GM15510 (cell line): ENCODE results near the gene CCM2.

Experiments
- POLR2A ChIP-seq: IDR thresholded peaks from 3 replicates; pipeline ENCODE4 v1.6.1; 2011; ENCODE audit warnings: borderline replicate concordance; ENCODE audit not compliant: insufficient read length; ENCODE audit errors: extremely low read depth

Gene CCM2

DNA sequence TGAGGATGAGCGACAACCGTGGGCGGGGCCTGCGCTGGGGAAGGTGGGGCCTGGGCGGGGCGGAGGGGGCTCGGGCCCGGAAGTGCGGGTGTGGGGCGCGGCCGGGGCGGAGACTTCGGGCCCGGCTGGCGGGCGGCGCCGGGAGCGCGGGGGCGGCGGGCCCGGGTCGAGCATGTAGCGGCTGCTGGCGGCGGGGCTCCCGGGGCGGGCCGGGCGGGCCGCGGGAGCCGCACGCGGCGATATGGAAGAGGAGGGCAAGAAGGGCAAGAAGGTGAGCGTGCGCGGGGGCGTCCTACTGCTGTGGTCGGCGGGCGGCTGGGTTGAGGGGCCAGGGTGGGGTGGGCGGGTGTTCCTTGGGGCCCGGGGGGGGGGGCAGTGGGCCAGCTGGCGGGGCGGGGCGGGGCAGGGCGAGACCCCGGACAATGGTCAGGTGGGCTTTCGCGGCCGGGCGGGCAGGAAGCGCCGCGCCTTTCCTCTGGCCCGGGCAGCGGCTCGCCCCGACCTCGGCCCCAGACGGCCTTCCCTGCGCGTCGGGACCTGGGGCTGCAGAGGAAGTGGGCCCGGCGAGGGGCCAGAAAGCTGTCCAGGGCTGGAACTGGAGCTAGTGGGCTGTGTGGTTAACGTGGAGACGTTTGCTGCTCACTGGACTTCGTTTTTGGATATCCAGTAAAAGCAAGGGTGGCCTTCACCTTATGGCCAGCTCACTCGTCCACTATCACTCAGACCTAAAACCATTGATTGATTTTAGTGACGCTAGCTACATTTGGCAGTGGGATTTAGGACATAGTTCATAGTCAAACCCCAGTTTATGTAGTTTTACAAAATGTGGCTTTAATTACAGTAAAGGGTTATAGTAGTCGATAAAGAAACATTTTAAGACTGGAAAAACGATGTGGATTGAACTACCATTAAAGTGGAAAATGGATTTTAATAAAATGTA is at the start of gene CCM2:
CCM2 (plus strand) TSS at position 109 of the 940 bp plus-strand sequence; CDS start at position 242, 133 bp downstream.
- TF ChIP-seq POLR2A: peak; percentile 38

DNA sequence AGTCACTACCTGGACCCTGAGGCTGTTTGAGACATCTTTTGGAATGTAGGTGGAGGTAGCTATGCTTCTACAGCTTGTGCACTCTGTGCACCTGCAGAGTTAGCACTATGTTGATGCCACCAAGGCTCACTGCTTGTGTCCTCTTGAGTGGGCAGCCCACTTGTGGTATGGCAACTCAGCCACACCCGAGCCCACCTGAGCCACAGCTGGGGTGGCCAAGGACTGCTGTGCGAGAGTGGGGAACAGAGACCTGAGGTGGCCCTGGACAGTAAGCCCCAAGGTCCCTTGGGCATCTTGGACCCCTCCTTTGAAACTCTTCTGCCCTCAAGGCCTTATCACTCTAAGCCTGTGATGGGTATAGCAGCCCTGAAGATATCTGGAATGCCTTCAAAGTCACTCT is 46.8 kb upstream of the CCM2 start:
- no peak for TF ChIP-seq POLR2A

DNA sequence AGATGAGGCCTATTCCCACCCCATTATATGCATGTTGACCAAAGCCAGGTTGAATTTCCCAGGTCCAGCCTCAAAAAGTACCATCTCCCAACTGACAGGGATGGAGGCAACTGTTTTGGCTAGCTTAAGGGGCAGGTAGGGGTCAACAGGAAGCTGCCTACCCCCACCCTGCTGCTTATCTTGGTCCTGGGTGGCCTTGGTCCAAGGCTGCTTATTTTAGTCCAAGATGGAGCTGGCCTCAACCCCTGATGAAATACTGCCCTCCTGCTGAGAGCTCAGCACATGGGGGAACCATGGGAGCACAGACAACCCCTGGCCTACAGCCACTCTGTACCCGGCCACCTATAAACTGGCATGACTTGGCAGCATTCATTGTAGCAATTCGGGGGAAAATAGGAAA is 44.3 kb upstream of the CCM2 start:
- no peak for TF ChIP-seq POLR2A

DNA sequence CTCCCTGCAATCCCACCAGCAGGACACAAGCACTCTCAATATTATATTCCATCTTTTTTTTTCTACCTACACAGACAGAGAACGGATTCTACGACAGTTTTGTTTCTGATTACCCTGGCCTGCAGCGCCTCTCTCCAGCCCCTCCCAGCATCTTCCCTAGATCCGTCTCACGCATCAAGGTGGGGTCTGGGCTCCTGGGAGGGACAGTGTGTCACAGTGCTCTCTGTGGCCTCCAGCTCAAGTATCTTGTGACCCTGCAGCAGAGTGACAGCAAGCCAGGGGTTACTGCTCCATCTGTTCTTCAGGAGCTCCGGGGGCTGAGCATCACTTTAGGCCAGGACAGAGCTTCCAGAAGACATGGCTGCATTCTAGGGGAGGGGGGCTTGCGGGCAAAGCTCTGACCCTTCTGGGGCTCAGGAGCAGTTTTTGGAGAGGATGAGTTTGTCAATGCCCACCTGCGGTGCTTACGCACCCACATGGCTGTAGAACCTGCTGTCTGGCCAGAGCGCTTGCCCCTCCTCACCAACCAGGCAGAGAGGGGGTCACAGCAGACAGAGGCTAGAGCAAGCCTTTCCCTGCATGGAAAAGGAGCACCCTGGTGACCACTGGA is 43.7 kb upstream of the CCM2 start:
- no peak for TF ChIP-seq POLR2A

DNA sequence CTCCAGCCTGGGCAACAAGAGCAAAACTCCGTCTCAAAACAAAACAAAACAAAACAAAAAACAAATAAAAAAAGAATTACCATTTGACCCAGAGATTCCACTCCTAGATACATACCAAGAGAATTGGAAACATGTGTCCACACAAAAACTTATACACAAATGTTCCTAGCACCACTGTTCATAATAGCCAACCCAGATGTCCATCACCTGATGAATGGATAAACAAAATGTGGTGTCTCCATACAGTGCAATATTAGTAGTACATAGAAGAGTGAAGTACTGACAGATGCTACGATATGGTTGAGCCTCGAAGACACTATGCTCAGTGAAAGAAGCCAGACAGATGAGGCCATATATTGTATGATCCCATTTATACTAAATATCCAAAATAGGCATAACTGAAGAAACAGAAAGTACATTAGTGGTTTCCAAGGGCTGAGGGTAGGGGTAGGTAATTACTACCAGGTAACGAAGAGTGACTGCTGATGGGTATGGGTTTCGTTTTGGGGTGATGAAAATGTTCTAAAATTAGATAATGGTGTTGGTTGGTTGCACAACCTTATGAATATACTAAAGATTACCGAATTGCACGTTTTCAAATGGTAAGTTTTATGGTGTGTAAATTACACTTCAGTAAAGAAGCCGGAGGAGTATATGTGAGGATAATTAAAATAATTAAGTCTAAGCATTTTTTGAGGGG is 41.2 kb upstream of the CCM2 start:
- no peak for TF ChIP-seq POLR2A

DNA sequence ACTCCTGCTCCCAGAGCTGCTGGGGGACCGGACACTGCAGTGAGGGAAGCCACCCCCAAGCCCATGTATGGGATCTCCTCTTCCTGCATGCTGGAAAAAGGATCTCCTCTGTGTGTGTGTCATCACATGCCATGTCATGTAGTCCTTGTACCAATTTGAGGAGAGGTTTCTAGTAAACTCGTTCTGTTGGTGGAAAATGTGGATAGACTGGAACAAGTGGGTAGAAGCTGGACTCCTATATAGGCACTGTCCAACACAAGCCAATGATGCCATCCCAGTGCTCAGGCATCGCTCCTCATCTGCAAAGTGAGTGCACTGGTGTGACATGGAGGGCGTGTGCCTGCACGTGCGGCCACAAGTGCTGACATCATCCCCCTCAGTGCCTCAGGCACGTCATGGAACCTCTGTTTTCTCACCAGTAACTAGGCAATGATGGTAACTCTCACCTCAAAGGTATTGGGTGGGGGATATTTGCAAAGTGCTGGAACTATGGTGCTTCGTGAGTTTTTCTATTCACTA is 40.5 kb upstream of the CCM2 start:
- TF ChIP-seq POLR2A: peak; percentile 32

DNA sequence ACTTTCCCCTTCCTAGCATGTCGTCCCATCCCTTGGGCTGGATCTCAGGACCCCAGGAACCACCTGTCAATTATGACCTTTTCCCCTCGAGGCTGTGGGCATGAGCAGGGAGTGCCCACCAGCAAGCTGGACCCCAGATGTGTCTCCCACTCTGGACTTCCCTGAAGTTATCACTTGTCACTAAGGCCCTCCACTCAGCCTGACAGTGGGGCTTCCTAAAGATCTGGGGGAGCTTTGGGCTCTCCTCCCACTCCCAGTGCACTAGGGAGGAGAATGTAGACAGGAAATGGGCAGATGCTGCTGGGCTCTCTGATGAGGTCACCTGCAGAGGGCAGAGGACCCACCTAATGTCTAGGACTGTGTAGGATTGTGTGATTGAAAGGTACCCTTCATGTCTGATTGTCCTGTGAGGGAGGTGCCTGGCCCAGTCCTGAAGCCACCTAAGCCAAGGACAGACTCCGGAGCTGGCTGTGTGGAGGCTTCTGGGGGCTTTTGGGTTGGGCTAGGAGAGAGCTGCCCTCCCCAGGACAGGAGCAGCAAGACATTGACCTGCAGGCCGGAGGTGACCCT is 39.9 kb upstream of the CCM2 start:
- no peak for TF ChIP-seq POLR2A

DNA sequence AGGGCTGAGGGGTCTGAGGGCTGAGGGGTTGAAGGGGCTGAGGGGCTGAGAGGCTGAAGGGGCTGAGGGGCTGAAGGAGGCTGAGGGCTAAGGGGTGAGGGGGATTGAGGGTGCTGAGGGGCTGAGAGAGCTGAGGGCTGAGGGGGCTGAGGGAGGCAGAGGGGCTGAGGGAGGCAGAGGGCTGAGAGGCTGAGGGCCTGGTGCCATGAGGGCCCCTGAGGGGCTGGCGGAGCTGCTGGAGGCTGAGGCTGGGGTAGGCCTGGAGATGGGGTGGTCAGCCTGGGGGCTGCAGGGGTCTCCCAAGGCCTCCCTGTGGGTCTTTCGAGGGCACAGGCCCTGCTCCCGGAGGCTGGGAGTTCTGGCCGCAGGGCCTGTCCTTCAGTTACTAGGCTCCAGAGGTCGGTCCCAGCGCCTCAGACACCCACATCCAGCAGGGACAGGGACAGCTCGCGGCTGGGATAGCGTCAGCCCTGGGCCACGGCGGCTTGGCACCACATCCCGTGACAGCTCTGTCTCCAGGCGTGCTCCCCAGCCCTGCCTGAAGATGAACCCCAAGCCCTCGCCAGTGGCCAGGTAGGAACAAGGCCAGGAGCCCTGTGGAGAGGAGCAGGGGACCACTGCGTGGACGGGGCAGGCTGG is 38.0 kb upstream of the CCM2 start:
- TF ChIP-seq POLR2A: no peak

DNA sequence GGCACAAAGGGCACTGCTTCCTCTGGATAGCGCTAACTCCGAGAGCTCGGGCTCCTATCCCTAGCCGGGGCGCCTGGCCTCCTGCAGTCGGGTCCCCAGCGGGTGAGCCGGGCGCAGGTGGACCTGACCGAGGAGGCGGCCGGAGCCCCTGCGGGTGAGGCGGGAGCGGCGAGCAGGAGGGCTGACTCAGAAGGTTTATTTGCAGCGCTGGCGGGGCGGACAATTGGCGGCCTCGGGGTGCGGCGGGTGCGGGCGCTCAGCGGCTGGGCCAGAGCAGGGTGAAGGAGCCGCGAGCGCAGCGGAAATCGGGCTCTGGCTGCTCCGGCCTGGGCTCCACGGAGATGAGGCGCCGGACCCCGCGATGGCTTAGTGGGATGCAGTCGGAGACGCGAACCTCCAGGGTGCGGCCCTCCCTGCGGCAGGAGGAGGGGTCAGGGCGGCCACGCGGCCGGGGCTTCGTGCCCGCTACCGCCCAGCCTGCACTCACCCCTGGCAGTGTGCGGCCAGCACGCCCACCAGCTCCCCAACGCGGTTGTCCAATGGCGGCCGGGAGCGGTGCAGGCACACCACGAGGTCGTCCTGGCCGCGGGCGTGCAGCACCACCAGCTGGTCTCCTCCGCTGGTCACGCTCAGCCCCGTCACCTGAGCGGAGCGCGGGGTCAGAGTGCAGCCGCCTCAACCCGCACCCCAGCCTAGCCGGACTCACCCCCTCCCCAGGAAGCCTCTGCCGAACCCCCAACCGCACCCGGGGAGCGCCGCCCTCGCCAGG is 37.3 kb upstream of the CCM2 start:
- TF ChIP-seq POLR2A: no peak

DNA sequence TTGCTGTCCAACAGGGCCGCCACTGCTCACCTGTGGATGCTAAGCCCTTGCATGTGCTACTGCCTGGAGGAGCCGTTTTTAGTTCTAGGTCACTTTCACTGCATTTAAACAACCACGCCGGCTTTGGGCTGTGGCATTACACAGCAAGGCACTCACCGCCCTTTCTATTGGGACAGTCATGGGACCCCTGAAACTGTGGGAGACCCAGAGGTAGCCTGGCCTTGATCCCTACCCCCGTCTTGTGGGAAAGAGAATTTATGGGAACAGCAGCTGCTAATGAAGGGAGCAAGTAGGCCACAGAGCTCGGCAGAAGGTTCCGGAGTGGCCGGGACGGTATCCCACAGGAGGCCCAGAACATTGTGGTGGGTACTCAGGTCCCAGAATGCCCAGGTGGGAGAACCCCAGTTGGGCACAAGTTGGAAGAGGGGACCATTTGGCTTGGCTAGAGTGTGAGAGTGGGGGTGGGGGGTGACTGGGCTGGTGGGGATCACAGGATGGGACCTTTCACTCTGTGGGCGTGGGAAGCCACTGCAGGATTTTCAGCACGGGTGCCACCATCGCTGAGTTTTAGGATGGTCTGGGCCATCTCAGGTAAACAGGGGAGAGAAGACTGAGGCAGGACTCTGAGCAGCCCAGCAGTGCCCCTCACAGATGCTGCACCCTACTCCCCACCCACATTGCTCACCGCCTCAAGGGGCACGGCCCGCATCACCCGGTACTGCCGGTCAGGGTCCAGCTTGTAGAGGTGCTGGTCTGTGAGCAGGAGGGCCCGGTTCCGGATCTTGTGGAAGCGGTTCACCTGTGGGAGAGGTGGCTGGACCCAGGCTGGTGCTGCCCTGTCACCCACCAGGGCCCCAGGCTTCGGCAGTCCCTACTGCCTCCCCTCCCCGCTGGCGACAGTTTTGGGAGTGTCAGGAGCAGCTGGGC is 36.4 kb upstream of the CCM2 start:
- peak; percentile 12 for TF ChIP-seq POLR2A

DNA sequence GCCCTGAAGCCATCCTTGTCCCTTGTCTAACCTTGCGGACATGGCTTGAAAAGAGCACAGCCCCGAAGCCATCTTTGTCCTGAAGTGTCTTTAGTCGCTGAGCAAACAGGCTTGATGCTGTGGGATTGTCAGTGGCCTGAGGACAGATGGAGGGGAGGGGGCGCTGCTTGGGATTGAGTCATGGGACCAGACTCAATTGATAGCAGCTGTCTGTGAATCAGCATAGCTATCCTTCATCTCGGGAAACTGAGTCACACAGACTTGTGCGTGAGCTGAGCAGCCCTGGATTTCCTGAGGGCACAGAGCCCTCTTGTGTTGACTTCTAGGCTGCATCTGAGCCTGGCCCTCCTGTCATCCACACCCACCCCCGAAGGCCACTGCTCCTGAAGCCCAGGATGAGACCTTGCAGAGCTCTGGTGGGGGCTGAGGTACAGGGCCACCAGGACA is 35.6 kb upstream of the CCM2 start:
- no peak for TF ChIP-seq POLR2A

DNA sequence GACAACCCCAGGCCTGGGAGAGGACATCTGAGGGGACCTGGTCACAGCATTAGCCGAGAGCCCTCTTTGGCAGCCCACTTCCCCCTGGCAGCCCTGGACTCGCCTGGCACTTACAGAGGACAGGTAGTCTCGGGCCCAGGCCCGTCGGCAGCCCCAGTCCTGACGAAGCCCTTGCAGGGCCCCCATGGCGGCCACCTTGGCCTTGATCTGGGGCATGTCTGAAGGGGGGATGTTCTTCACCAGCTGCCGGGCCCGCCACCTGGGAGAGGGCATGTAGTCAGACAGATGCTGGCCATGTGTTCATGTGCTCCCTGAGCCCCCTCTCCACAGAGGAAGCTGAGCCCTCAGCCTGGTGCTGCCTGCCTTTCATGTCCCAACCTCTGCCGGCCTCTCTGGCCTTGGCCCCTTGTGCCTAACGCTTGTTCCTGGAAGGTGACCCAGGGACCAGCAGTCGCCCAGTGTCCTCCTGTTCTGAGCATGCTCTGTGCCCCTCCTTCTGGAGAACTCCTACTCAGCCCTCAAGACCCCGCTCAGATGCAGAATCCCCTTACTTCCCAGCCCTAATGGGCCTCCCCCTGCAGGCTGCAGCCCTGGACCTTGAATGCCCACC is 35.1 kb upstream of the CCM2 start:
- TF ChIP-seq POLR2A: peak; percentile 22

DNA sequence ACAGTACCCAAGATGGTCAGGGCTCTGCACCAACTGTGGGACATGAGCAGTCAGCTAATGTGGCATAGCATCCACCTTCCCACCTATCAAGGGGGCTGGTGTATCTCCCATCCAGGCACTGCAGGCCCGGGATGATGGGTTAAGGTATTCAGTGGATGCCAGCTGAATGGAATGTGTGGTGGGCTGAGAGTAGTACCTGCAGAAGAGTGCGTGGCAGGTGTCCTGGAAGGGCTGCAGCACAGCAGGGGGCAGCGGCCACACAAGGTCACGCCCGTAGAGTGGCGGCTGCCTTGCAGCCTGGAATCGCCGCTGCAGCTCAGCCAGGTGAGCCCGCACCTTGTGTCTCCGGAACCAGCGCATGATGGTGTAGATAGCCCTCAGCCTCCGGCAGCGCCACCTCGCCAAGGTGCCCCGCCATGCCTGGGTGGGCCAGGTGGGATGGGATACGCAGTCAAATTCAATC is 34.5 kb upstream of the CCM2 start:
- no peak for TF ChIP-seq POLR2A
